HL-60 (cell line): ENCODE measurements around the gene TPI1.
"Not testable (repeated sequence)": the region's sequence is repeated elsewhere in the genome, so short reads cannot be mapped to it uniquely, and the experiment has no call there.

Experiments
- DNase-seq, 2 experiments: peaks; one replicate each; pipeline ENCODE4 v3.0.0-alpha.2; 2010 to 2020; ENCODE audit warnings: low read depth in 1 of 2, low spot score in 1 of 2
- H3K27ac ChIP-seq: fragments of 250-450 bp; sonication (Bioruptor Pico); replicated peaks from 2 replicates; pipeline ENCODE4 v1.5.1; 2020; ENCODE audit warnings: mild to moderate bottlenecking, moderate library complexity
- H3K27me3 ChIP-seq: fragments of 250-450 bp; sonication (Bioruptor Pico); 2 replicates; pipeline ENCODE4 v1.5.1; 2021; ENCODE audit warnings: mild to moderate bottlenecking, moderate library complexity; ENCODE audit not compliant: insufficient read depth, poor library complexity, severe bottlenecking
- H3K4me3 ChIP-seq: replicated peaks from 2 replicates; pipeline ENCODE4 v1.5.1; 2011; ENCODE audit warnings: mild to moderate bottlenecking, control low read depth, low read length; ENCODE audit not compliant: insufficient read depth
- CTCF ChIP-seq: IDR thresholded peaks from one replicate; pipeline ENCODE4 v1.5.1; 2011; ENCODE audit warnings: low read length, control low read depth, inconsistent platforms; ENCODE audit not compliant: insufficient read depth
- GABPA ChIP-seq: IDR thresholded peaks from 2 replicates; pipeline ENCODE4 v1.6.1; 2012; ENCODE audit warnings: low read depth
- POLR2AphosphoS5 ChIP-seq: IDR thresholded peaks from 2 replicates; pipeline ENCODE4 v1.6.1; 2012; ENCODE audit warnings: low read depth
- SPI1 ChIP-seq: IDR thresholded peaks from 2 replicates; pipeline ENCODE4 v1.6.1; 2012; ENCODE audit warnings: low read depth, mild to moderate bottlenecking, borderline replicate concordance
- TF ChIP-seq, protein P1 (sequence below): IDR thresholded peaks from 2 replicates; pipeline ENCODE4 v1.6.1; 2012; ENCODE audit warnings: low read depth; ENCODE audit not compliant: insufficient replicate concordance

TPI1 gene

GRCh38 chr12:6883252-6883651 lies 15.9 kb downstream of the TPI1 start:
- TF ChIP-seq GABPA (no peak), SPI1 (no peak), POLR2AphosphoS5 (no peak), CTCF (no peak)
- TF ChIP-seq, protein P1, sequence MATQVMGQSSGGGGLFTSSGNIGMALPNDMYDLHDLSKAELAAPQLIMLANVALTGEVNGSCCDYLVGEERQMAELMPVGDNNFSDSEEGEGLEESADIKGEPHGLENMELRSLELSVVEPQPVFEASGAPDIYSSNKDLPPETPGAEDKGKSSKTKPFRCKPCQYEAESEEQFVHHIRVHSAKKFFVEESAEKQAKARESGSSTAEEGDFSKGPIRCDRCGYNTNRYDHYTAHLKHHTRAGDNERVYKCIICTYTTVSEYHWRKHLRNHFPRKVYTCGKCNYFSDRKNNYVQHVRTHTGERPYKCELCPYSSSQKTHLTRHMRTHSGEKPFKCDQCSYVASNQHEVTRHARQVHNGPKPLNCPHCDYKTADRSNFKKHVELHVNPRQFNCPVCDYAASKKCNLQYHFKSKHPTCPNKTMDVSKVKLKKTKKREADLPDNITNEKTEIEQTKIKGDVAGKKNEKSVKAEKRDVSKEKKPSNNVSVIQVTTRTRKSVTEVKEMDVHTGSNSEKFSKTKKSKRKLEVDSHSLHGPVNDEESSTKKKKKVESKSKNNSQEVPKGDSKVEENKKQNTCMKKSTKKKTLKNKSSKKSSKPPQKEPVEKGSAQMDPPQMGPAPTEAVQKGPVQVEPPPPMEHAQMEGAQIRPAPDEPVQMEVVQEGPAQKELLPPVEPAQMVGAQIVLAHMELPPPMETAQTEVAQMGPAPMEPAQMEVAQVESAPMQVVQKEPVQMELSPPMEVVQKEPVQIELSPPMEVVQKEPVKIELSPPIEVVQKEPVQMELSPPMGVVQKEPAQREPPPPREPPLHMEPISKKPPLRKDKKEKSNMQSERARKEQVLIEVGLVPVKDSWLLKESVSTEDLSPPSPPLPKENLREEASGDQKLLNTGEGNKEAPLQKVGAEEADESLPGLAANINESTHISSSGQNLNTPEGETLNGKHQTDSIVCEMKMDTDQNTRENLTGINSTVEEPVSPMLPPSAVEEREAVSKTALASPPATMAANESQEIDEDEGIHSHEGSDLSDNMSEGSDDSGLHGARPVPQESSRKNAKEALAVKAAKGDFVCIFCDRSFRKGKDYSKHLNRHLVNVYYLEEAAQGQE: no peak
- no peak overlapping the region for H3K27ac ChIP-seq
- DNase-seq: no peak
- no peaks in the 10 kb centered on the region for H3K27me3 ChIP-seq
- H3K4me3 ChIP-seq: no peak overlapping the region

GRCh38 chr12:6883683-6884082 lies 16.4 kb downstream of the TPI1 start:
- Histone ChIP-seq H3K4me3 (no peak overlapping the region), H3K27me3 (no peaks in the 10 kb centered on the region), H3K27ac (no peak overlapping the region)
- TF ChIP-seq CTCF (no peak), POLR2AphosphoS5 (no peak), GABPA (no peak), SPI1 (no peak)
- TF ChIP-seq, protein P1: no peak
- no peak for DNase-seq

- no peak for DNase-seq
- Histone ChIP-seq H3K4me3 (no peak overlapping the region), H3K27me3 (no peaks in the 10 kb centered on the region), H3K27ac (no peak overlapping the region)
- no peak for TF ChIP-seq CTCF
Observed at GRCh38 chr12:6884539-6884938, 17.2 kb downstream of the TPI1 start.

- H3K4me3 ChIP-seq, H3K27me3 ChIP-seq: not testable (repeated sequence)
- peak overlapping the region; percentile 49 for H3K27ac ChIP-seq
- DNase-seq: peak in 1 of 2 experiments; percentile 61
- TF ChIP-seq SPI1: 0 out of 2 replicates have a peak, but pooled peaks have one; percentile 21
Observed at GRCh38 chr12:6886206-6886999, 19.1 kb downstream of the TPI1 start.
